Tibial nerve (tissue), 3 donors: ENCODE measurements around the gene KIR2DL1.
"Not testable (repeated sequence)": the region's sequence is repeated elsewhere in the genome, so short reads cannot be mapped to it uniquely, and the experiment has no call there.

ENCODE experiments used
- POLR2A ChIP-seq, 2 donors: fragments of 450-650 bp; IDR thresholded peaks; one replicate each; pipeline ENCODE4 v1.6.1; 2017; ENCODE audit warnings: antibody characterized with exemption in 2 of 2, mild to moderate bottlenecking in 2 of 2, moderate library complexity in 2 of 2
- TF ChIP-seq, protein P1 (sequence below), 5 experiments: fragments of 200-600 bp in 3 of 5; fragments of 450-650 bp in 2 of 5; sonication (generic) in 3 of 5; IDR thresholded peaks; one replicate each; pipeline ENCODE4 v1.5.1; 2016 to 2019; ENCODE audit warnings: antibody characterized with exemption in 5 of 5, mild to moderate bottlenecking in 3 of 5, moderate library complexity in 2 of 5

DNA sequence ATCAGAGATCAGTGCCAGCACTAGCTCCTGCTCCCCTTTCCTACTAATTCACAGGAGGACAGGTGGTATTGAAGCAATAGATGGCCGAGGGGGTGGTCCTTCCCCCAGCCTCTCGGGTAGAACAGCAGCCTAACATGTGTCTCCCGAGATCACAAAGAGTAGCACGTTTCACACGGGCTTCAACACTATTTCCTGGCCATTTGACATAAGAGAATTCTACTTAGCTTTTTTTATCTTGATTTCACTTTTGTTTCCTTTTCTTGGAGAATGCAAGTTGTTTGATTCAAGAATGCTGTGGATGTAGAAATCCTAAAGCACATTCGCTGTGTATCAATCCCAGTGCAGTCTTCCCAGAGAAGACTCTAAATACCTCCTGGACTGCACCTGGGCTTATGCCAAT lies 19.3 kb upstream of the KIR2DL1 start:
- not testable (repeated sequence) for TF ChIP-seq POLR2A (IDR thresholded peaks at IDR 0.05)
- TF ChIP-seq, protein P1, sequence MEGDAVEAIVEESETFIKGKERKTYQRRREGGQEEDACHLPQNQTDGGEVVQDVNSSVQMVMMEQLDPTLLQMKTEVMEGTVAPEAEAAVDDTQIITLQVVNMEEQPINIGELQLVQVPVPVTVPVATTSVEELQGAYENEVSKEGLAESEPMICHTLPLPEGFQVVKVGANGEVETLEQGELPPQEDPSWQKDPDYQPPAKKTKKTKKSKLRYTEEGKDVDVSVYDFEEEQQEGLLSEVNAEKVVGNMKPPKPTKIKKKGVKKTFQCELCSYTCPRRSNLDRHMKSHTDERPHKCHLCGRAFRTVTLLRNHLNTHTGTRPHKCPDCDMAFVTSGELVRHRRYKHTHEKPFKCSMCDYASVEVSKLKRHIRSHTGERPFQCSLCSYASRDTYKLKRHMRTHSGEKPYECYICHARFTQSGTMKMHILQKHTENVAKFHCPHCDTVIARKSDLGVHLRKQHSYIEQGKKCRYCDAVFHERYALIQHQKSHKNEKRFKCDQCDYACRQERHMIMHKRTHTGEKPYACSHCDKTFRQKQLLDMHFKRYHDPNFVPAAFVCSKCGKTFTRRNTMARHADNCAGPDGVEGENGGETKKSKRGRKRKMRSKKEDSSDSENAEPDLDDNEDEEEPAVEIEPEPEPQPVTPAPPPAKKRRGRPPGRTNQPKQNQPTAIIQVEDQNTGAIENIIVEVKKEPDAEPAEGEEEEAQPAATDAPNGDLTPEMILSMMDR (IDR thresholded peaks at IDR 0.05), result not testable (repeated sequence)
